PC-3 (cell line): Measurements from ENCODE around the gene RPS6KB1.

Experiments
- CTCF ChIP-seq: fragments of 300-600 bp; sonication (generic); conservative IDR thresholded peaks from 2 replicates; pipeline ENCODE4 v1.5.1; 2017; ENCODE audit warnings: antibody characterized with exemption, low read depth, mild to moderate bottlenecking, low read length
- EZH2 ChIP-seq: fragments of 300-600 bp; sonication (generic); IDR thresholded peaks from one replicate; pipeline ENCODE4 v1.6.1; 2017; ENCODE audit warnings: antibody characterized with exemption, mild to moderate bottlenecking, low read length; ENCODE audit not compliant: unreplicated experiment
- EZH2phosphoT487 ChIP-seq: fragments of 300-600 bp; sonication (generic); IDR thresholded peaks from 2 replicates; pipeline ENCODE4 v1.6.1; 2018; ENCODE audit warnings: mild to moderate bottlenecking, antibody characterized with exemption, low read length, borderline replicate concordance

- no peak for TF ChIP-seq CTCF
- no peak for TF ChIP-seq EZH2
- no peak for TF ChIP-seq EZH2phosphoT487
Measured at GRCh38 chr17:59848778-59849177, 44.1 kb upstream of the RPS6KB1 start.
